HepG2 (cell line): ENCODE measurements around the gene F2RL2.

Experiments used
- CREM ChIP-seq, 2 experiments: sonication (generic) in 1 of 2; formaldehyde crosslinking in 1 of 2; IDR thresholded peaks; 2 replicates each; pipeline versions ENCODE4 v1.4.0 to v1.6.1; 2016 to 2020; ENCODE audit warnings: antibody characterized with exemption in 1 of 2, mild to moderate bottlenecking in 1 of 2, missing genetic modification reagents in 1 of 2
- EP300 ChIP-seq, 3 experiments: sonication (generic) in 1 of 3; formaldehyde crosslinking in 1 of 3; IDR thresholded peaks; 2 replicates each; pipeline versions ENCODE4 v1.5.1 to v1.6.1; 2011 to 2020; ENCODE audit warnings: low read depth in 2 of 3, low read length in 2 of 3, borderline replicate concordance in 1 of 3, improper control_type of control experiment in 1 of 3, mild to moderate bottlenecking in 1 of 3, missing genetic modification reagents in 1 of 3, moderate library complexity in 1 of 3
- GATA4 ChIP-seq: sonication (generic); IDR thresholded peaks from 2 replicates; pipeline ENCODE4 v1.6.1; 2016; ENCODE audit warnings: antibody characterized with exemption, low read depth, borderline replicate concordance
- JDP2 ChIP-seq: sonication (generic); formaldehyde crosslinking; IDR thresholded peaks from 2 replicates; pipeline ENCODE4 v1.8.1; 2022; ENCODE audit warnings: missing genetic modification reagents, borderline replicate concordance
- RFX5 ChIP-seq: IDR thresholded peaks from 2 replicates; pipeline ENCODE4 v1.6.1; 2011; ENCODE audit warnings: low read depth, low read length, improper control_type of control experiment
- U2AF1 ChIP-seq: fragments of 200-400 bp; formaldehyde crosslinking; optimal IDR thresholded peaks from 2 replicates; pipeline ENCODE3; 2017; ENCODE audit warnings: mild to moderate bottlenecking, low read depth, low read length
- ZFP36L2 ChIP-seq: sonication (generic); formaldehyde crosslinking; IDR thresholded peaks from 2 replicates; pipeline ENCODE4 v1.4.0; 2020; ENCODE audit warnings: missing genetic modification reagents
- ZIK1 ChIP-seq: sonication (generic); formaldehyde crosslinking; IDR thresholded peaks from 2 replicates; pipeline ENCODE4 v1.5.0; 2020; ENCODE audit warnings: mild to moderate bottlenecking, low read depth, missing genetic modification reagents, borderline replicate concordance
- ZNF274 ChIP-seq: sonication (generic); formaldehyde crosslinking; IDR thresholded peaks from 2 replicates; pipeline ENCODE4 v1.5.1; 2020; ENCODE audit warnings: mild to moderate bottlenecking, missing genetic modification reagents
- TF ChIP-seq, protein P1 (sequence below): sonication (generic); formaldehyde crosslinking; IDR thresholded peaks from 2 replicates; pipeline ENCODE4 v1.4.0; 2020; ENCODE audit warnings: missing genetic modification reagents
- TF ChIP-seq, protein P2 (sequence below): sonication (generic); formaldehyde crosslinking; IDR thresholded peaks from 2 replicates; pipeline ENCODE4 v1.4.0; 2020; ENCODE audit warnings: missing genetic modification reagents, borderline replicate concordance
- TF ChIP-seq, protein P3 (sequence below): sonication (generic); formaldehyde crosslinking; IDR thresholded peaks from 2 replicates; pipeline ENCODE4 v1.5.0; 2020; ENCODE audit warnings: mild to moderate bottlenecking, missing genetic modification reagents, moderate library complexity
- TF ChIP-seq, protein P4 (sequence below): sonication (generic); formaldehyde crosslinking; IDR thresholded peaks from 2 replicates; pipeline ENCODE4 v1.4.0; 2020; ENCODE audit warnings: missing genetic modification reagents

DNA sequence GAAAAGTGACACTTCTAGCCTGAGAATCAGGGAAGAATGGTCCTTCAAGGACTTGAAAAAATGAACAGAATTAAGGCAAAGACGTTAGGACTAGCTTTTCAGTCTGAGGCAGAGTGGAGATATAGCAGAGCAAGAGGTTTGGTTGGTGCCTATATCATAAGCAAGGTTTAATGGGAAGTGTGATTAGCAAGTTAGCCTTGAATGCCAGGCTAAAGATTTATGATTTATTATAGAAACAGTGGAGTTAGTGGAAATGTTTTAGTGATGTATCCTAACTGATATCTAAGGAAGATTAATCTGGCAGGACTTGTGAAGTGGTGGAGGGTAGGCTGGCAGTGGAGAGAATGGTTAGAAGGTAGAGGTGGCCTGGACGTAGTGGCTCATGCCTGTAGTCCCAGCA lies 7.0 kb downstream of the F2RL2 start:
- TF ChIP-seq U2AF1 (no peak), ZNF274 (no peak), GATA4 (no peak), EP300 (IDR thresholded peaks at IDR 0.05; ENCODE audit: low read depth in 2 of 2, low read length in 2 of 2) (no peak), EP300 (CRISPR knock-in tag; IDR thresholded peaks at IDR 0.05; ENCODE audit: borderline replicate concordance) (no peak), ZIK1 (no peak), JDP2 (CRISPR knock-in tag) (no peak), RFX5 (no peak), CREM (IDR thresholded peaks at IDR 0.05) (no peak), CREM (CRISPR knock-in tag; IDR thresholded peaks at IDR 0.05) (no peak), ZFP36L2 (no peak)
- TF ChIP-seq, protein P1, sequence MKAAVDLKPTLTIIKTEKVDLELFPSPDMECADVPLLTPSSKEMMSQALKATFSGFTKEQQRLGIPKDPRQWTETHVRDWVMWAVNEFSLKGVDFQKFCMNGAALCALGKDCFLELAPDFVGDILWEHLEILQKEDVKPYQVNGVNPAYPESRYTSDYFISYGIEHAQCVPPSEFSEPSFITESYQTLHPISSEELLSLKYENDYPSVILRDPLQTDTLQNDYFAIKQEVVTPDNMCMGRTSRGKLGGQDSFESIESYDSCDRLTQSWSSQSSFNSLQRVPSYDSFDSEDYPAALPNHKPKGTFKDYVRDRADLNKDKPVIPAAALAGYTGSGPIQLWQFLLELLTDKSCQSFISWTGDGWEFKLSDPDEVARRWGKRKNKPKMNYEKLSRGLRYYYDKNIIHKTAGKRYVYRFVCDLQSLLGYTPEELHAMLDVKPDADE (CRISPR knock-in tag) = no peak
- TF ChIP-seq, protein P2, sequence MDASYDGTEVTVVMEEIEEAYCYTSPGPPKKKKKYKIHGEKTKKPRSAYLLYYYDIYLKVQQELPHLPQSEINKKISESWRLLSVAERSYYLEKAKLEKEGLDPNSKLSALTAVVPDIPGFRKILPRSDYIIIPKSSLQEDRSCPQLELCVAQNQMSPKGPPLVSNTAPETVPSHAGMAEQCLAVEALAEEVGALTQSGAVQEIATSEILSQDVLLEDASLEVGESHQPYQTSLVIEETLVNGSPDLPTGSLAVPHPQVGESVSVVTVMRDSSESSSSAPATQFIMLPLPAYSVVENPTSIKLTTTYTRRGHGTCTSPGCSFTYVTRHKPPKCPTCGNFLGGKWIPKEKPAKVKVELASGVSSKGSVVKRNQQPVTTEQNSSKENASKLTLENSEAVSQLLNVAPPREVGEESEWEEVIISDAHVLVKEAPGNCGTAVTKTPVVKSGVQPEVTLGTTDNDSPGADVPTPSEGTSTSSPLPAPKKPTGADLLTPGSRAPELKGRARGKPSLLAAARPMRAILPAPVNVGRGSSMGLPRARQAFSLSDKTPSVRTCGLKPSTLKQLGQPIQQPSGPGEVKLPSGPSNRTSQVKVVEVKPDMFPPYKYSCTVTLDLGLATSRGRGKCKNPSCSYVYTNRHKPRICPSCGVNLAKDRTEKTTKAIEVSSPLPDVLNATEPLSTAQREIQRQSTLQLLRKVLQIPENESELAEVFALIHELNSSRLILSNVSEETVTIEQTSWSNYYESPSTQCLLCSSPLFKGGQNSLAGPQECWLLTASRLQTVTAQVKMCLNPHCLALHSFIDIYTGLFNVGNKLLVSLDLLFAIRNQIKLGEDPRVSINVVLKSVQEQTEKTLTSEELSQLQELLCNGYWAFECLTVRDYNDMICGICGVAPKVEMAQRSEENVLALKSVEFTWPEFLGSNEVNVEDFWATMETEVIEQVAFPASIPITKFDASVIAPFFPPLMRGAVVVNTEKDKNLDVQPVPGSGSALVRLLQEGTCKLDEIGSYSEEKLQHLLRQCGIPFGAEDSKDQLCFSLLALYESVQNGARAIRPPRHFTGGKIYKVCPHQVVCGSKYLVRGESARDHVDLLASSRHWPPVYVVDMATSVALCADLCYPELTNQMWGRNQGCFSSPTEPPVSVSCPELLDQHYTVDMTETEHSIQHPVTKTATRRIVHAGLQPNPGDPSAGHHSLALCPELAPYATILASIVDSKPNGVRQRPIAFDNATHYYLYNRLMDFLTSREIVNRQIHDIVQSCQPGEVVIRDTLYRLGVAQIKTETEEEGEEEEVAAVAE (CRISPR knock-in tag) = no peak
- TF ChIP-seq, protein P3, sequence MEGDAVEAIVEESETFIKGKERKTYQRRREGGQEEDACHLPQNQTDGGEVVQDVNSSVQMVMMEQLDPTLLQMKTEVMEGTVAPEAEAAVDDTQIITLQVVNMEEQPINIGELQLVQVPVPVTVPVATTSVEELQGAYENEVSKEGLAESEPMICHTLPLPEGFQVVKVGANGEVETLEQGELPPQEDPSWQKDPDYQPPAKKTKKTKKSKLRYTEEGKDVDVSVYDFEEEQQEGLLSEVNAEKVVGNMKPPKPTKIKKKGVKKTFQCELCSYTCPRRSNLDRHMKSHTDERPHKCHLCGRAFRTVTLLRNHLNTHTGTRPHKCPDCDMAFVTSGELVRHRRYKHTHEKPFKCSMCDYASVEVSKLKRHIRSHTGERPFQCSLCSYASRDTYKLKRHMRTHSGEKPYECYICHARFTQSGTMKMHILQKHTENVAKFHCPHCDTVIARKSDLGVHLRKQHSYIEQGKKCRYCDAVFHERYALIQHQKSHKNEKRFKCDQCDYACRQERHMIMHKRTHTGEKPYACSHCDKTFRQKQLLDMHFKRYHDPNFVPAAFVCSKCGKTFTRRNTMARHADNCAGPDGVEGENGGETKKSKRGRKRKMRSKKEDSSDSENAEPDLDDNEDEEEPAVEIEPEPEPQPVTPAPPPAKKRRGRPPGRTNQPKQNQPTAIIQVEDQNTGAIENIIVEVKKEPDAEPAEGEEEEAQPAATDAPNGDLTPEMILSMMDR (CRISPR knock-in tag) = no peak
- TF ChIP-seq, protein P4, sequence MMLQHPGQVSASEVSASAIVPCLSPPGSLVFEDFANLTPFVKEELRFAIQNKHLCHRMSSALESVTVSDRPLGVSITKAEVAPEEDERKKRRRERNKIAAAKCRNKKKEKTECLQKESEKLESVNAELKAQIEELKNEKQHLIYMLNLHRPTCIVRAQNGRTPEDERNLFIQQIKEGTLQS (CRISPR knock-in tag) = no peak
